Measurements from ENCODE around the gene HSPA4L.

DNA sequence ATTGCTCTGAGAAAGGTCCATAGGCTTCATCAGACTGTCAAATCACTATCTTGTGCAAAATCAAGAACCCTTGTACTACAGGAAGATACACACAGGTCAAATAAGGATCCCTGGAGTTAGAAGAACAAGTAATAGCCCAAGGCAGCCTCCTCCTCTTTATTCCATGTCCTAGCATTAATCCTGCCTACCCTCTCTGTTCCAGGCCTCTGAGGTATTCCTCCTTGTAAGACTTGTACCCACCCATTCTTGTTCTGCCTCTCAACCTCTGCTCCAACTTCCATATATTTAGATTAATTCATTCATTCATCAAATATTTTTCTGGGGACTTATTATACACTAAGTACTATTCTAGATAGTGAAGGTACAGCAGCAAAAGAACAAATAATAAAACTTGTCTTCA is 88.2 kb downstream of the HSPA4L start:
- TF ChIP-seq POLR2A (IDR thresholded peaks at IDR 0.05; ENCODE audit: extremely low read depth, insufficient read length) (no peak), CTCF (IDR thresholded peaks at IDR 0.05; ENCODE audit: low read depth, low read length) (no peak), MYC (IDR thresholded peaks at IDR 0.05; ENCODE audit: low read depth, low read length) (no peak)
- TF ChIP-seq, protein P1, sequence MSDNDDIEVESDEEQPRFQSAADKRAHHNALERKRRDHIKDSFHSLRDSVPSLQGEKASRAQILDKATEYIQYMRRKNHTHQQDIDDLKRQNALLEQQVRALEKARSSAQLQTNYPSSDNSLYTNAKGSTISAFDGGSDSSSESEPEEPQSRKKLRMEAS (IDR thresholded peaks at IDR 0.05; ENCODE audit: low read depth, low read length) = no peak
